ENCODE data around the gene CCDC186. TPM values are rescaled to one million over a fixed set of nuclear protein-coding genes. Genes with fewer than 3 reads are reported as not detected.

Gene CCDC186
- total and polyA plus RNA-seq, 2 of the 8 experiments (the other 6 are each of a cell fraction or from before 2014, with no cell fraction given): 3.0 to 30.3 TPM

DNA sequence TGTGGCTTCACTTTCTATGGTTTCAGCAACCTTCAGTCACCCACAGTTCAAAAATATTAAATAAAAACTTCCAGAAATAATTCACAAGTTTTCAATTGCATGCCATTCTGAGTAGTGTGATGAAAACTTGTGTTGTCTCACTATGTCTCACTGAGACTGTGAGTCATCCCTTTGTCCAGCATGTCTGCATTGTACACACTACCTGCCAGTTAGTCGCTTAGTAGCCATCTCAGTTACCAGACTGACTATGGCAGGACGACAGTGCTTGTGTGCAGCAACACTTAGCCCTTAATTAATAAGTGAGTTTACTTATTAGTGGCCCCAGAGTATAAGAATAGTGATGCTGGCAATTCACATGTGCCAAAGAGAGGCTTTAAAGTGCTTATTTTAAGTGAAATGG, 22.5 kb downstream of the CCDC186 start:
- Histone ChIP-seq H3K36me3 (ENCODE audit: control insufficient read depth in 2 of 4, insufficient read depth in 4 of 4, low read length in 3 of 4) (peaks cover 0 to 26% (median 1%) of the 10 kb centered on the region in 4 experiments; a peak in 5 of 8 replicates), H3K9ac (replicated peaks in 1 of 4; ENCODE audit: extremely low read depth in 1 of 4, low read depth in 3 of 4, low read length in 3 of 4) (no peak overlapping the region), H4K20me1 (replicated peaks in 1 of 2; ENCODE audit: control insufficient read depth in 1 of 2, insufficient read depth in 2 of 2, low read length in 2 of 2) (no peaks in the 10 kb centered on the region), H3K79me2 (ENCODE audit: control insufficient read depth in 1 of 2, insufficient read depth in 2 of 2, low read length in 2 of 2) (peaks cover 0 to 2% of the 10 kb centered on the region in 2 experiments; a peak in 1 of 4 replicates), H4K5ac (ENCODE audit: insufficient read length, low read depth, low read length) (no peak overlapping the region), H2AK5ac (ENCODE audit: low read depth, low read length) (no peak overlapping the region), H4K91ac (replicated peaks; ENCODE audit: insufficient read length, low read length) (no peak overlapping the region), H3K23me2 (ENCODE audit: low read depth, low read length) (no peaks in the 10 kb centered on the region), H3K27me3 (replicated peaks in 1 of 4; ENCODE audit: control insufficient read depth in 3 of 4, extremely low read depth in 1 of 4, insufficient read depth in 3 of 4, low read length in 3 of 4) (no peaks in the 10 kb centered on the region), H3K4me3 (ENCODE audit: extremely low read depth in 1 of 4, insufficient read depth in 2 of 4, low read depth in 3 of 4, low read length in 4 of 4) (no peak overlapping the region), H2BK12ac (ENCODE audit: low read depth, low read length) (no peak overlapping the region), H3K9me3 (ENCODE audit: insufficient read depth in 2 of 2, low read depth in 1 of 2, low read length in 1 of 2) (0 out of 4 replicates have a peak, but pooled peaks cover 0 to 3% of the 10 kb centered on the region in 2 experiments), H3K56ac (replicated peaks; ENCODE audit: insufficient read length, low read depth, low read length) (no peak overlapping the region), H4K8ac (ENCODE audit: extremely low read depth, insufficient read depth, low read length) (no peak overlapping the region), H2BK15ac (ENCODE audit: low read length) (no peak overlapping the region), H2AFZ (ENCODE audit: low read length) (no peak overlapping the region), H2BK120ac (replicated peaks; ENCODE audit: low read depth, low read length) (no peak overlapping the region), H3K4me2 (ENCODE audit: insufficient read depth in 1 of 2, low read depth in 2 of 2, low read length in 2 of 2) (no peak overlapping the region), H3K18ac (ENCODE audit: extremely low read depth, low read length) (no peak overlapping the region), H3K14ac (ENCODE audit: insufficient read length) (no peak overlapping the region), H2BK5ac (ENCODE audit: low read depth, low read length) (no peak overlapping the region), H3K23ac (ENCODE audit: insufficient read length) (no peak overlapping the region), H2BK20ac (ENCODE audit: low read length) (no peak overlapping the region), H3K79me1 (ENCODE audit: low read depth, low read length) (no peaks in the 10 kb centered on the region; the same call in 1 of the 2 replicates), H3K27ac (ENCODE audit: low read depth, low read length) (no peak overlapping the region), H3K4me1 (replicated peaks in 1 of 4; ENCODE audit: control insufficient read depth in 3 of 4, insufficient read depth in 4 of 4, low read length in 3 of 4) (no peaks in the 10 kb centered on the region), H3K4ac (replicated peaks; ENCODE audit: insufficient read length, low read depth, low read length) (no peak overlapping the region)
- POLR2A ChIA-PET (ENCODE audit: partially characterized antibody): no interaction called here
- CTCF ChIA-PET (ENCODE audit: partially characterized antibody): no interaction called here
- DNase-seq (ENCODE audit: low read depth in 1 of 2, low spot score in 2 of 2) (no peak), FAIRE-seq (no peak)
- 97% methylated on average over 2 of the region's 2 CpGs; no CpG with 5 or more reads in 1 of the 2 experiments for WGBS, 2 experiments (ENCODE audit: extremely low coverage in 1 of 2, insufficient coverage in 1 of 2, insufficient read length in 1 of 2, insufficient replicate concordance in 2 of 2, low coverage in 1 of 2, low lambda C conversion rate in 2 of 2, missing lambda C conversion rate in 1 of 2)
- TF ChIP-seq, protein P1, sequence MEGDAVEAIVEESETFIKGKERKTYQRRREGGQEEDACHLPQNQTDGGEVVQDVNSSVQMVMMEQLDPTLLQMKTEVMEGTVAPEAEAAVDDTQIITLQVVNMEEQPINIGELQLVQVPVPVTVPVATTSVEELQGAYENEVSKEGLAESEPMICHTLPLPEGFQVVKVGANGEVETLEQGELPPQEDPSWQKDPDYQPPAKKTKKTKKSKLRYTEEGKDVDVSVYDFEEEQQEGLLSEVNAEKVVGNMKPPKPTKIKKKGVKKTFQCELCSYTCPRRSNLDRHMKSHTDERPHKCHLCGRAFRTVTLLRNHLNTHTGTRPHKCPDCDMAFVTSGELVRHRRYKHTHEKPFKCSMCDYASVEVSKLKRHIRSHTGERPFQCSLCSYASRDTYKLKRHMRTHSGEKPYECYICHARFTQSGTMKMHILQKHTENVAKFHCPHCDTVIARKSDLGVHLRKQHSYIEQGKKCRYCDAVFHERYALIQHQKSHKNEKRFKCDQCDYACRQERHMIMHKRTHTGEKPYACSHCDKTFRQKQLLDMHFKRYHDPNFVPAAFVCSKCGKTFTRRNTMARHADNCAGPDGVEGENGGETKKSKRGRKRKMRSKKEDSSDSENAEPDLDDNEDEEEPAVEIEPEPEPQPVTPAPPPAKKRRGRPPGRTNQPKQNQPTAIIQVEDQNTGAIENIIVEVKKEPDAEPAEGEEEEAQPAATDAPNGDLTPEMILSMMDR (IDR thresholded peaks at IDR 0.05; ENCODE audit: control extremely low read depth in 1 of 3, insufficient read depth in 1 of 3, low read depth in 1 of 3, low read length in 3 of 3): no peak
- TF ChIP-seq HDAC2 (IDR thresholded peaks at IDR 0.05; ENCODE audit: borderline replicate concordance in 1 of 2, low read depth in 2 of 2, low read length in 2 of 2): no peak
- no peak for TF ChIP-seq RFX5 (IDR thresholded peaks at IDR 0.05; ENCODE audit: borderline replicate concordance, low read depth, low read length)
- no peak for TF ChIP-seq TBP (IDR thresholded peaks at IDR 0.05; ENCODE audit: low read depth, low read length)
- no peak for TF ChIP-seq BCL11A (IDR thresholded peaks at IDR 0.05; ENCODE audit: low read depth in 2 of 2, low read length in 2 of 2)
- no peak for TF ChIP-seq KDM1A (IDR thresholded peaks at IDR 0.05; ENCODE audit: borderline replicate concordance, low read length)
- no peak for TF ChIP-seq MAX (IDR thresholded peaks at IDR 0.05)
- TF ChIP-seq CBX8 (IDR thresholded peaks at IDR 0.05; ENCODE audit: borderline replicate concordance, low read depth, low read length): no peak
- TF ChIP-seq, protein P2, sequence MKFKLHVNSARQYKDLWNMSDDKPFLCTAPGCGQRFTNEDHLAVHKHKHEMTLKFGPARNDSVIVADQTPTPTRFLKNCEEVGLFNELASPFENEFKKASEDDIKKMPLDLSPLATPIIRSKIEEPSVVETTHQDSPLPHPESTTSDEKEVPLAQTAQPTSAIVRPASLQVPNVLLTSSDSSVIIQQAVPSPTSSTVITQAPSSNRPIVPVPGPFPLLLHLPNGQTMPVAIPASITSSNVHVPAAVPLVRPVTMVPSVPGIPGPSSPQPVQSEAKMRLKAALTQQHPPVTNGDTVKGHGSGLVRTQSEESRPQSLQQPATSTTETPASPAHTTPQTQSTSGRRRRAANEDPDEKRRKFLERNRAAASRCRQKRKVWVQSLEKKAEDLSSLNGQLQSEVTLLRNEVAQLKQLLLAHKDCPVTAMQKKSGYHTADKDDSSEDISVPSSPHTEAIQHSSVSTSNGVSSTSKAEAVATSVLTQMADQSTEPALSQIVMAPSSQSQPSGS (IDR thresholded peaks at IDR 0.05; ENCODE audit: low read length): no peak
